ENCODE results near the gene ERC1. TPM values are rescaled to one million over a fixed set of nuclear protein-coding genes. Genes with fewer than 3 reads are reported as not detected.

The ERC1 gene
- total RNA-seq, 1 experiment from 2014 or later = 39.4 TPM

- Mint-ChIP-seq H3K4me3 (ENCODE audit: low read depth, unreplicated experiment) (no peak overlapping the region), H3K27me3 (ENCODE audit: unreplicated experiment) (no peaks in the 10 kb centered on the region), H3K36me3 (ENCODE audit: insufficient read depth, unreplicated experiment) (no peaks in the 10 kb centered on the region), H3K4me1 (ENCODE audit: low read depth, unreplicated experiment) (no peaks in the 10 kb centered on the region), H3K27ac (ENCODE audit: unreplicated experiment) (no peak overlapping the region), H3K9me3 (ENCODE audit: low read depth, unreplicated experiment) (no peaks in the 10 kb centered on the region)
- no peak for DNase-seq
- intact Hi-C loops (cut with micrococcal nuclease; ENCODE audit: unreplicated experiment) = no loop called here
- CTCF ChIA-PET = no interaction called here
- no TSS peak for BruUV-seq (replicated peaks)
- no peak for TF ChIP-seq CTCF (IDR thresholded peaks at IDR 0.05; ENCODE audit: unreplicated experiment)
These were observed 19.0 kb upstream of the ERC1 start for GRCh38 chr12:971991-972390.

- TF ChIP-seq CTCF (IDR thresholded peaks at IDR 0.05; ENCODE audit: unreplicated experiment) = no peak
- no peak for DNase-seq
- H3K27ac Mint-ChIP-seq (ENCODE audit: unreplicated experiment) = no peak overlapping the region
- intact Hi-C loops (cut with micrococcal nuclease; ENCODE audit: unreplicated experiment) = no loop called here
- H3K4me1 Mint-ChIP-seq (ENCODE audit: low read depth, unreplicated experiment) = no peaks in the 10 kb centered on the region
- H3K27me3 Mint-ChIP-seq (ENCODE audit: unreplicated experiment) = no peaks in the 10 kb centered on the region
- no TSS peak for BruUV-seq (replicated peaks)
- H3K36me3 Mint-ChIP-seq (ENCODE audit: insufficient read depth, unreplicated experiment) = no peaks in the 10 kb centered on the region
- CTCF ChIA-PET = interaction anchor here (0.6 kb wide), 1 partner anchor 40 kb away, joined by 3 read pairs; no protein-coding TSS in a partner anchor
- H3K4me3 Mint-ChIP-seq (ENCODE audit: low read depth, unreplicated experiment) = no peak overlapping the region
- H3K9me3 Mint-ChIP-seq (ENCODE audit: low read depth, unreplicated experiment) = no peaks in the 10 kb centered on the region
These were observed 16.7 kb upstream of the ERC1 start for GRCh38 chr12:974271-974862.

- Mint-ChIP-seq H3K36me3 (ENCODE audit: insufficient read depth, unreplicated experiment) (no peaks in the 10 kb centered on the region), H3K27me3 (ENCODE audit: unreplicated experiment) (no peaks in the 10 kb centered on the region), H3K9me3 (ENCODE audit: low read depth, unreplicated experiment) (no peaks in the 10 kb centered on the region), H3K4me1 (ENCODE audit: low read depth, unreplicated experiment) (no peaks in the 10 kb centered on the region), H3K27ac (ENCODE audit: unreplicated experiment) (no peak overlapping the region), H3K4me3 (ENCODE audit: low read depth, unreplicated experiment) (no peak overlapping the region)
- intact Hi-C loops (cut with micrococcal nuclease; ENCODE audit: unreplicated experiment) = no loop called here
- CTCF ChIA-PET = no interaction called here
- TF ChIP-seq CTCF (IDR thresholded peaks at IDR 0.05; ENCODE audit: unreplicated experiment) = no peak
- no TSS peak for BruUV-seq (replicated peaks)
- no peak for DNase-seq
These were observed 14.4 kb upstream of the ERC1 start for GRCh38 chr12:976644-977043.

- no TSS peak for BruUV-seq (replicated peaks)
- Mint-ChIP-seq H3K4me3 (ENCODE audit: low read depth, unreplicated experiment) (no peak overlapping the region), H3K36me3 (ENCODE audit: insufficient read depth, unreplicated experiment) (no peaks in the 10 kb centered on the region), H3K4me1 (ENCODE audit: low read depth, unreplicated experiment) (no peaks in the 10 kb centered on the region), H3K9me3 (ENCODE audit: low read depth, unreplicated experiment) (no peaks in the 10 kb centered on the region), H3K27me3 (ENCODE audit: unreplicated experiment) (no peaks in the 10 kb centered on the region), H3K27ac (ENCODE audit: unreplicated experiment) (no peak overlapping the region)
- CTCF ChIA-PET = interaction anchor here (0.6 kb wide), 1 partner anchor 309 kb away, joined by 7 read pairs; no protein-coding TSS in a partner anchor
- TF ChIP-seq CTCF (IDR thresholded peaks at IDR 0.05; ENCODE audit: unreplicated experiment) = no peak
- no peak for DNase-seq
- intact Hi-C loops (cut with micrococcal nuclease; ENCODE audit: unreplicated experiment) = no loop called here
These were observed 13.9 kb upstream of the ERC1 start for GRCh38 chr12:977156-977555.
